NCI-H748 (cell line): ENCODE results near the gene TLL2.
A peak's percentile ranks its signal among the peaks of the same experiment; 100 is the strongest.

Source experiments
- DNase-seq: peaks from one replicate; lab custom pipeline; 2025; ENCODE audit not compliant: unreplicated experiment; lab: John Stamatoyannopoulos, UW

Gene TLL2

GRCh38 chr10:96327462-96327861 is 186.3 kb downstream of the TLL2 start:
- no peak for DNase-seq

DNA sequence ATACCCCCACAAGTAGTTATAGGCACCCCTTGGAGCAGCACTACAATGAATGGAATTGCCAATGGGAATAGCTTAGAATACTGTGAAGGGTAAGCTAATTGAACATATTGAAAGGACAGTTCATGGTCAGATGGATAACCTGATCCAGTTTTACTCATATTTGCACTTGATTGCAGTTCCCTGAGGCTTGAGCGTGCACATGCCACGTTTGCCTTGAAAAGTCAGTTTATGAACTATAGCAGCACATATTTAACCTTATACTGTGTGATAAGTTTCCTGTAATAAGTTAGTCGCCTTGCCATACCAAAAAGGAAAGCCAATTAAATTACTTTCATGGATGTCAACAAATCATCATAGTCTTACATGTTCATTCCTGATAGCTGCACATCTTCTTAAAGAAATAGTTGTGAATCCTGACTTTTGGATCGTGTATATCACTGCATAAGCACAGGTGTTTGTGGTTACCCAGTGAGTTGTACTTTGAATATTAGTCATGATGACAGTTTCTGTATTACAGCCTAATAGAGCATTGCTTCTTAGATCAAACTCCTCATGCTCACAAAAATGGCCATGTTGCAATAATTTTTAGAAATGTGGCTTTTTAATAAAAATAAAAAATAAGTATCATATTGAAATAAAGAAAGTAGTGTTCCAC is 187.9 kb downstream of the TLL2 start:
- DNase-seq = no peak

GRCh38 chr10:96324447-96324846 is 189.3 kb downstream of the TLL2 start:
- no peak for DNase-seq

DNA sequence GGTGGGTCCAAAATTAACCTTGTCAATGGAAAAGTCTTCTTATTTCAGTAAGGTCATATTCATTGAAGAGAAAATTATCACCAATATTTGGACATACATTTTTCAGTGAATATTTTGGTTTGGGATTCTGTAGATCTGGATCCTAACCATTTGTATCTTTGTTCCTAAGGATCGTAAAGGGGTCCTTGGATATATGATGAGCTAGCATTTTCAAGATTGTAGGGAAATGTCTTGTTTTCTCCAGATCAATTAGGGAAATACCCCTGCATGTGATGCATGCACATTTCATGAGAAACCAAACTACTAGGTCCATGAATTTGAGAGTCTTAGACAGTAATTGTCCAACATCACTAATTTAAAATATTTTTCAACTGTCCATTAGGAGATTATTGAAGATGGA is 191.5 kb downstream of the TLL2 start:
- no peak for DNase-seq

DNA sequence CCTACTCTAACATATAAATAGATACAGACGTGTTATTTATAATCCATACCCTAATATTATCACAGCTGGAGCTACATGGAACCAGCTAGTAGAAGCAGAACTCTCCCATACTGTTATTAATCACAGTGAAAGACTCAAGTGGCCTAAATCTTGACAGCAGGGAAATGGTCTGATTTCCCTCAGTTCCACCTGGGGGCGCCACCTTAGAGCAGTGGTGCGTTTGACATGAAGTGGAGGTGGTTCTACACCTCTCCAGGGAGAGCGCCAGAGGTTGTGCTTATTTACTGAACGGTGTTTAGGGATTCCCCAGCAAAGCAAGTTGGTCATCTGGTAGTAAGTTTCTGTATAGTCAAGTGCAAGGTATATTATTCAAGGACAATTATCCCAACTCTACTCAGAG is 191.9 kb downstream of the TLL2 start:
- no peak for DNase-seq

DNA sequence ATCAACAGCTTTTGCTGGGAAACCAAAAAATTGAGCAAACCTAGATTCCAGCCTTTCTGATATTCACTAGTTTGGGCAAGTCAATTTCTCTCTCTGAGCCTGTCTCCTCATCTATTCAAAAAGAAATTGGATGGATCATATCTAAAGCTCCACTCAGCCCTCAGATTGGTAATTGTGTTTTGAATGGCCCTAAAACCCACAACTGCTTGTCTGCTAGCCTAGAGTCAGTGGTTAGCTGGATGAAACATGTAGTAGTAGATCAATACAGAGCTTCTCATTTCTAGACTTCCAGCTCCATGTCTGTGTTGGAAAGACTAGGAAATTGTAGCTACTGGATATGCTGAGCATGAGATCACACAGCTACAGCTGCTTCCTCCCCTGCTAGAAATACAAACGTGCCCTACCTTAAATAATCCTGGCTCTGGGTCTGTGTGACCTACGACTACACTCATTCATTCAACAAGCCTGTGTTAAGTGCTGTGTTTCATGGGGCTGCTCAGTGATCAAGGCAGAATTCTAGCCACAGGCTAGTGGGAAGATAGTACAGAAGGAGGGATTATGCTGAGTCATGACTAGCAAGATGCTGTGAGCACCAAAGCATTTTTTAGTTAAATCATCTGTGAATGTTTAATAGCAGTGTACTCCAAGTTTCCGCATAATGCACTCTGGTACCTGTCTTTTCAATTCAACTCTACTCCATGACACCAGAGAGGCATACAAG is 193.8 kb downstream of the TLL2 start:
- DNase-seq = peak; percentile 38

DNA sequence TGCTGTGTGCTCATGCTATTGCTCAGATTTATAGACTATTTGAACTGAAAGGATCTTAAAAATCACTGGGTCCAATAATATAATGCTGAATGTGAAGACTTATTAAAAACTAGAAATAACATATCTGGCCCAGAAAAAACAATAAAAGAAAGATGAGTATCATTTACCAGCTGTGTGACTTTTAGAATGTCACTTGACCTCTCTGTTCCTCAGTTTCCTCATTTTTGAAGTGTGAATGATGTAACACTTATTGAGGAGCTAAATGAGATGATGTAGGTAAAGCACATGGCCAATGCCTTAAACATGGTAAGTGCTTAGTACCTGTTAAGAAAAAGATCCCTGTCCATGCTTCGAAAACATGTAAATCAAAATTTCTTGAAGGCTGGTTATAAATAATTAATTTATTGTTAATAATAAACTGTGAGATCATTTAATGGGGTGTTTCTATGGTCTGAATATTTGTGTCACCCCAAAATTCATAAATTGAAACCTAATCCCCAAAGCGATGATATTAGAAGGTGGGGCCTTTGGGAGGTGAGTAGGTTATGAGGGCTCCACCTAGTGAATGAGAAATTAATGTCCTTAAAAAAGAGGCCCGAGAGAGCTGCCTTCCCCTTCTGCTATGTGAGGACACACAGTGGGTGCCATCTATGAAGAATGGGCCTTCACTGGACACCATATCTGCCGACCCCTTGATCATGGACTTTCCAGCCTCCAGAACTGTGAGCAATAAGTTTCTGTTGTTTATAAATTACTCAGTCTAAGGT is 196.5 kb downstream of the TLL2 start:
- DNase-seq = no peak
